ENCODE measurements around the gene OR52W1.

The OR52W1 gene

DNA sequence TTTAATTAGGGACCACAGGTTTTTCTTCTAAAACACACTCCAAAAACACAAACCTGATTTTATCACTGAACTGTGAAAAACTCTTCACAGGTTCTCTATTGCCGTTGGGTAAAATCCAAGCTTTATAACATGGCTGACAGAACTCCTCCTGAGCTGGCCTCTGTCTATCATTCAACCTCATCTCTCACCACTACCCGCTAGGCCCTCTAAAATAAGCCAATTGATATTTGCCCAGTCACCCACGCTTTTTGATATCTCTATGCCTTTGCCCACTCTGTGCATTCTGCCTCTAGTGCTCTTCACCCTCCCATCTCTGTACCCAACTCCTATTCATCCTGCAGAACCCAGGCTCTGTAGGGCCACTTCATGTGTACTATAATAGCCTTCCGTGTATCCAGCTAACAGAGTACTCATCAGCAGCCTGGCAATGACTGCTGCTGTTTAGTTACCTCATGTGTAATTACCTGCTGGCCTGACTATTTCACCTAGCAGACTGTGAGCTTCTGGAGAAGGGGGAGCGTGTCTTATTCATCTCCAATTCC lies 38.8 kb downstream of the OR52W1 start:
- Histone ChIP-seq H2AFZ (ENCODE audit: low read length) (no peak overlapping the region), H3K4me2 (ENCODE audit: low read length) (no peak overlapping the region), H3K9me3 (ENCODE audit: low read length) (no peaks in the 10 kb centered on the region), H3K27me3 (ENCODE audit: insufficient read depth, low read length) (no peaks in the 10 kb centered on the region), H4K20me1 (ENCODE audit: insufficient read depth, low read length) (no peaks in the 10 kb centered on the region), H3K4me3 (ENCODE audit: low read depth, low read length, poor library complexity, severe bottlenecking) (no peak overlapping the region), H3K9me2 (ENCODE audit: low read depth, low read length) (no peaks in the 10 kb centered on the region), H3K36me3 (ENCODE audit: insufficient read depth, low read length) (no peaks in the 10 kb centered on the region), H3K4me1 (ENCODE audit: insufficient read depth, low read length, severe bottlenecking) (peaks cover 19% of the 10 kb centered on the region), H3K79me2 (ENCODE audit: insufficient read depth, low read length) (peaks cover 11% of the 10 kb centered on the region), H3K9ac (ENCODE audit: low read length) (no peak overlapping the region), H3K27ac (ENCODE audit: low read depth, low read length, poor library complexity, severe bottlenecking) (no peak overlapping the region), H3F3A (ENCODE audit: insufficient read depth, low read length) (no peaks in the 10 kb centered on the region)
- no peak for TF ChIP-seq EZH2 (IDR thresholded peaks at IDR 0.05; ENCODE audit: borderline replicate concordance, low read length)
- TF ChIP-seq, protein P1, sequence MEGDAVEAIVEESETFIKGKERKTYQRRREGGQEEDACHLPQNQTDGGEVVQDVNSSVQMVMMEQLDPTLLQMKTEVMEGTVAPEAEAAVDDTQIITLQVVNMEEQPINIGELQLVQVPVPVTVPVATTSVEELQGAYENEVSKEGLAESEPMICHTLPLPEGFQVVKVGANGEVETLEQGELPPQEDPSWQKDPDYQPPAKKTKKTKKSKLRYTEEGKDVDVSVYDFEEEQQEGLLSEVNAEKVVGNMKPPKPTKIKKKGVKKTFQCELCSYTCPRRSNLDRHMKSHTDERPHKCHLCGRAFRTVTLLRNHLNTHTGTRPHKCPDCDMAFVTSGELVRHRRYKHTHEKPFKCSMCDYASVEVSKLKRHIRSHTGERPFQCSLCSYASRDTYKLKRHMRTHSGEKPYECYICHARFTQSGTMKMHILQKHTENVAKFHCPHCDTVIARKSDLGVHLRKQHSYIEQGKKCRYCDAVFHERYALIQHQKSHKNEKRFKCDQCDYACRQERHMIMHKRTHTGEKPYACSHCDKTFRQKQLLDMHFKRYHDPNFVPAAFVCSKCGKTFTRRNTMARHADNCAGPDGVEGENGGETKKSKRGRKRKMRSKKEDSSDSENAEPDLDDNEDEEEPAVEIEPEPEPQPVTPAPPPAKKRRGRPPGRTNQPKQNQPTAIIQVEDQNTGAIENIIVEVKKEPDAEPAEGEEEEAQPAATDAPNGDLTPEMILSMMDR (IDR thresholded peaks at IDR 0.05; ENCODE audit: low read length) = no peak

- H3K9me2 ChIP-seq (ENCODE audit: low read depth, low read length) = no peaks in the 10 kb centered on the region
- no peaks in the 10 kb centered on the region for H3K27me3 ChIP-seq (ENCODE audit: insufficient read depth, low read length)
- no peak within 1 kb of the TSS for H3K4me3 ChIP-seq (ENCODE audit: low read depth, low read length, poor library complexity, severe bottlenecking)
- no peaks in the 10 kb centered on the region for H3K36me3 ChIP-seq (ENCODE audit: insufficient read depth, low read length)
- H3K4me2 ChIP-seq (ENCODE audit: low read length) = no peak within 1 kb of the TSS
- H4K20me1 ChIP-seq (ENCODE audit: insufficient read depth, low read length) = no peaks in the 10 kb centered on the region
- H3K9ac ChIP-seq (ENCODE audit: low read length) = no peak within 1 kb of the TSS
- TF ChIP-seq, protein P1 (IDR thresholded peaks at IDR 0.05; ENCODE audit: low read length) = no peak
- no peak for TF ChIP-seq EZH2 (IDR thresholded peaks at IDR 0.05; ENCODE audit: borderline replicate concordance, low read length)
- H3K79me2 ChIP-seq (ENCODE audit: insufficient read depth, low read length) = no peaks in the 10 kb centered on the region
- no peak within 1 kb of the TSS for H3K27ac ChIP-seq (ENCODE audit: low read depth, low read length, poor library complexity, severe bottlenecking)
- no peak within 1 kb of the TSS for H2AFZ ChIP-seq (ENCODE audit: low read length)
- H3F3A ChIP-seq (ENCODE audit: insufficient read depth, low read length) = no peaks in the 10 kb centered on the region
- peaks cover 8% of the 10 kb centered on the region for H3K4me1 ChIP-seq (ENCODE audit: insufficient read depth, low read length, severe bottlenecking)
- no peaks in the 10 kb centered on the region for H3K9me3 ChIP-seq (ENCODE audit: low read length)
Observed at GRCh38 chr11:6238902-6239301, 39.9 kb downstream of the OR52W1 start, which contains the start of gene CNGA4. CNGA4 (plus strand) TSS chr11:6239089; CDS start chr11:6239207, 118 bp downstream.

GRCh38 chr11:6240139-6240538 lies 41.1 kb downstream of the OR52W1 start:
- Histone ChIP-seq H3K27me3 (ENCODE audit: insufficient read depth, low read length) (no peaks in the 10 kb centered on the region), H3K9ac (ENCODE audit: low read length) (no peak overlapping the region), H3K9me2 (ENCODE audit: low read depth, low read length) (no peaks in the 10 kb centered on the region), H3K4me1 (ENCODE audit: insufficient read depth, low read length, severe bottlenecking) (peaks cover 5% of the 10 kb centered on the region), H3K27ac (ENCODE audit: low read depth, low read length, poor library complexity, severe bottlenecking) (no peak overlapping the region), H3K4me3 (ENCODE audit: low read depth, low read length, poor library complexity, severe bottlenecking) (no peak overlapping the region), H4K20me1 (ENCODE audit: insufficient read depth, low read length) (no peaks in the 10 kb centered on the region), H2AFZ (ENCODE audit: low read length) (no peak overlapping the region), H3K36me3 (ENCODE audit: insufficient read depth, low read length) (no peaks in the 10 kb centered on the region), H3K79me2 (ENCODE audit: insufficient read depth, low read length) (no peaks in the 10 kb centered on the region), H3K9me3 (ENCODE audit: low read length) (no peaks in the 10 kb centered on the region), H3K4me2 (ENCODE audit: low read length) (no peak overlapping the region), H3F3A (ENCODE audit: insufficient read depth, low read length) (no peaks in the 10 kb centered on the region)
- TF ChIP-seq, protein P1 (IDR thresholded peaks at IDR 0.05; ENCODE audit: low read length) = no peak
- no peak for TF ChIP-seq EZH2 (IDR thresholded peaks at IDR 0.05; ENCODE audit: borderline replicate concordance, low read length)
